Esophagus muscularis mucosa (tissue), 3 donors: ENCODE measurements around the gene CELSR1.

Experiments used
- CTCF ChIP-seq, 3 experiments: fragments of 200-600 bp in 2 of 3; fragments of 450-650 bp in 1 of 3; sonication (generic) in 2 of 3; IDR thresholded peaks; one replicate each; pipeline ENCODE4 v1.5.1; 2017 to 2019; ENCODE audit warnings: antibody characterized with exemption in 3 of 3, mild to moderate bottlenecking in 2 of 3, moderate library complexity in 1 of 3
- POLR2A ChIP-seq: fragments of 450-650 bp; IDR thresholded peaks from one replicate; pipeline ENCODE4 v1.6.1; 2017; ENCODE audit warnings: antibody characterized with exemption, moderate library complexity, mild to moderate bottlenecking, low read depth
- POLR2AphosphoS5 ChIP-seq, 2 donors: sonication (generic); formaldehyde crosslinking; IDR thresholded peaks; one replicate each; pipeline ENCODE4 v1.6.1; 2017; ENCODE audit warnings: antibody characterized with exemption in 2 of 2

DNA sequence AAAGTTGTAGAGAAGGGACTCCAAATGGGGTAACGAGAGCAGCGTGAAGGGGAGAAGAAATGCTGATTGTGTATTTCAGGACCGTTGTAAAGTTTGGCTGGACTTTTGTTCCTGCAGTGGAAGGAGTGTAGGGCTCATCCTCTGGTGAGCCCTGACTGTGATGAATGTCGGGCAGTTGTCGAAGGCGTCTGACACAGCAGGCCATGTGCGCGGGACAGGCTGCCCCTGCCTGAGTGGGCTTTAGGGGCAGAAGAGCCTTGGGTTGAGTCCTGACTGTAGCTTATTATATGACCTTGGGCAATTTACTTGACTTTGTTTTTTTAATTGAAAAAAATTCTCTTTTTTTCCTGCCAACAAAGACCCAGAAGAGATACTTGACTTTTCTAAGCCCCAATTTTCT lies 198.8 kb downstream of the CELSR1 start:
- TF ChIP-seq CTCF (IDR thresholded peaks at IDR 0.05): no peak
- no peak for TF ChIP-seq POLR2A
- TF ChIP-seq POLR2AphosphoS5 (IDR thresholded peaks at IDR 0.05): no peak
